NB4 (cell line): ENCODE measurements around the gene AXIN1.

Source experiments
- MAX ChIP-seq: IDR thresholded peaks from 2 replicates; pipeline ENCODE4 v1.6.1; 2011; ENCODE audit warnings: low read depth, low read length
- POLR2A ChIP-seq: IDR thresholded peaks from 2 replicates; pipeline ENCODE4 v1.6.1; 2011; ENCODE audit warnings: mild to moderate bottlenecking; ENCODE audit not compliant: insufficient read length; ENCODE audit errors: extremely low read depth
- TF ChIP-seq, protein P1 (sequence below): IDR thresholded peaks from one replicate; pipeline ENCODE4 v1.5.1; 2012; ENCODE audit warnings: low read depth, low read length

GRCh38 chr16:303760-304505 is 48.6 kb downstream of the AXIN1 start:
- no peak for TF ChIP-seq POLR2A
- TF ChIP-seq, protein P1, sequence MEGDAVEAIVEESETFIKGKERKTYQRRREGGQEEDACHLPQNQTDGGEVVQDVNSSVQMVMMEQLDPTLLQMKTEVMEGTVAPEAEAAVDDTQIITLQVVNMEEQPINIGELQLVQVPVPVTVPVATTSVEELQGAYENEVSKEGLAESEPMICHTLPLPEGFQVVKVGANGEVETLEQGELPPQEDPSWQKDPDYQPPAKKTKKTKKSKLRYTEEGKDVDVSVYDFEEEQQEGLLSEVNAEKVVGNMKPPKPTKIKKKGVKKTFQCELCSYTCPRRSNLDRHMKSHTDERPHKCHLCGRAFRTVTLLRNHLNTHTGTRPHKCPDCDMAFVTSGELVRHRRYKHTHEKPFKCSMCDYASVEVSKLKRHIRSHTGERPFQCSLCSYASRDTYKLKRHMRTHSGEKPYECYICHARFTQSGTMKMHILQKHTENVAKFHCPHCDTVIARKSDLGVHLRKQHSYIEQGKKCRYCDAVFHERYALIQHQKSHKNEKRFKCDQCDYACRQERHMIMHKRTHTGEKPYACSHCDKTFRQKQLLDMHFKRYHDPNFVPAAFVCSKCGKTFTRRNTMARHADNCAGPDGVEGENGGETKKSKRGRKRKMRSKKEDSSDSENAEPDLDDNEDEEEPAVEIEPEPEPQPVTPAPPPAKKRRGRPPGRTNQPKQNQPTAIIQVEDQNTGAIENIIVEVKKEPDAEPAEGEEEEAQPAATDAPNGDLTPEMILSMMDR = no peak
- no peak for TF ChIP-seq MAX
